UCSD-AML1 (cell line): Measurements from ENCODE around the gene EXOC4.
"Not testable (repeated sequence)": the region's sequence is repeated elsewhere in the genome, so short reads cannot be mapped to it uniquely, and the experiment has no call there.

Source experiments
- DNase-seq: peaks from one replicate; lab custom pipeline; 2025; ENCODE audit not compliant: unreplicated experiment; lab: John Stamatoyannopoulos, UW

Gene EXOC4

GRCh38 chr7:133957845-133958244 lies 705.0 kb downstream of the EXOC4 start:
- no peak for DNase-seq

DNA sequence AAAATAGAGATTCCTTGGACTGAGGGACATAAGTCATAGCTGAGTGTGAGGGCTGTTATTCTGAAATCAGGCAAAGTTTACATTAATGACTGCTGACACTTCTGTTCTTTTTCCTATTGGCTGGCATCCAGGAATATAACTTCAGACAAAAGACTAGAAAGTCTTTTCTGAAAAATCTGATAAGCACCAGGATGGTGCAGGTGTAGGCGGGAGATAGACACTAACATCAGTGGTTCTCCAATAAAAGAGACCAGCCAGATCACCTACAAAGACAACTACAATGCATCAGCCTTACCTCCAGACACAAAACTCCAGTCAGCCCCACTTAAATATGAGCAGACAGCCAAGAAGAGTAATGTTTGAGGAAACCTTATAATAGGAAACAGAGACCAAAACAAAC lies 705.9 kb downstream of the EXOC4 start:
- no peak for DNase-seq

GRCh38 chr7:133959505-133959904 lies 706.6 kb downstream of the EXOC4 start:
- DNase-seq: no peak

GRCh38 chr7:133961724-133962123 lies 708.8 kb downstream of the EXOC4 start:
- no peak for DNase-seq

GRCh38 chr7:133962646-133963045 lies 709.8 kb downstream of the EXOC4 start:
- DNase-seq: no peak

- DNase-seq: no peak
Measured at GRCh38 chr7:133963629-133964028, 710.8 kb downstream of the EXOC4 start.

- no peak for DNase-seq
Measured at GRCh38 chr7:133971625-133972024, 718.7 kb downstream of the EXOC4 start.

- no peak for DNase-seq
Measured at GRCh38 chr7:133973710-133974109, 720.8 kb downstream of the EXOC4 start.

DNA sequence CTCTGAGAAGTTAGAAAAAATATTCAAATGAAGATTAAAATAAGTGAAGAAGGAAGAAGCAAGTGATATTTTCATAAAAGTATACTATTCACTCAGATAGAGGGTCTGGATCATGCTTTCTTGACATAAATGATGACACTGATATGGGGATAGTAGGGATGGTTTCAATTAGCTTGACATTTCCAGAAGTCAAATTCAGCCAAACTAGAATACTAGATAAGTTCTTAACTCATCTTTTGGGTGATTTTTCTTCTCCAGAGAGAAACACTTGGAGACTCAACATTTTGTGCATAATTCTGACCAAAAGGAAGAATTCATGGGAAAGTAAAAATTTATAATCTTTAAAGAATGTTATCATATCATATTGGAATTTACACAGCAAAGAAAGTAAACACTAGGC lies 722.3 kb downstream of the EXOC4 start:
- no peak for DNase-seq

GRCh38 chr7:133976140-133976539 lies 723.3 kb downstream of the EXOC4 start:
- no peak for DNase-seq

DNA sequence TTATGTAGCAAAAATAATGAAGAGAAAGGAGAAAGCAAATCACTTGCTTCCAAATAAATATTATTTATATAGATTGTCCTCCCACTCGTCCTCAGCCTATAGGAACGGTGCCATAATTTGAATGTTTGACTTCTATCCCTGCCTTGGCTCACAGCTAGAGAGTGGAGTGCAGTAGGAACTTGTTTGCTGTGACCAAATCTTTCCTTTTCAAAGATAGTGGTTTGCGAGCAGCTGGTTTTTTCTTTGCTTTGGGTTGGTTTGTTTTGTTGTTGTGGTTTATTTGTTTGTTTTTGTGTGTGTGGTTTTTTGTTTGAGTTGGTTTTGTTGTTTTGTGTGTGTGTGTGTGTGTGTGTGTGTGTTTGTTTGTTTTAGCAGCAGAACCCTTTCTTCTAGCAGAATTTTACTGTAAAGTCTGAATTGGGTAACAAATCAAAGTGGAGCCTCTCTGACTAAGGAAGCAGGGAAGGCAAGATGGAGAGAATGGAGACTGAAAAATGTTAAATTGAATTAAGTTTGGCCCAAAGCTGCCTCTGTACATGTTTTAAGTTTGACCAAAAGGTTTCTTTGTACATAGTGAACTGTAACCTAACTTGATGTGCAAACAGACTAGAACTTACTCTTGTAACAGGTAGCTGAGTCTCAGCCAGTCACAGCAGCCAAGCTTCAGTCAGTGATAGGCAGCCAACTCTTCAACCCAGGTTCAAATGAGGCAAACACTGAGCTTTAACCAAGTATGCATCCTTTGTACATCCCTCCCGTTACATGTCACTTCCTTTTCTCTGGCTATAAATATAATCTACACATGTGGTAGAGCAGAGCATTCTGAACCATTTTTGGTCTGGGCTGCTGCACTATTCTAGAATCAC lies 724.8 kb downstream of the EXOC4 start:
- DNase-seq: no peak

GRCh38 chr7:133978502-133979295 lies 725.8 kb downstream of the EXOC4 start:
- DNase-seq: no peak

DNA sequence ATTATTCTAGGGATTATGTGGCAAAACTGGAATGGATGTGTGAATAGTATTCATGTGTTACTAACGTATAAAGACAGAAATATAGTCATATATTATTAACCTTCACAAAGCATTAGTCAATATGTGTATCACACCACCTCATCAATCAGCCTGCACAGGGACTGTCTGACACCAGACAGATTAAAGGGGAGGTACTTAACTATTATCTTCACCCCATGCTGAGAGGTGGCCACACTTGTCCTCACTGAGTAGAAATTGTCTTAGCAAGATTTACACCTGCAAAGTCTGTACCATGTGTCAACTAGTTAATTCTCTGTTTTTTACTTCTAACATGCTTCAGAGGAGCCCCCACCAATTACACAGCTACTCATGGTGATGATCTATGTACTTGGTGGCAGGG lies 727.9 kb downstream of the EXOC4 start:
- no peak for DNase-seq

DNA sequence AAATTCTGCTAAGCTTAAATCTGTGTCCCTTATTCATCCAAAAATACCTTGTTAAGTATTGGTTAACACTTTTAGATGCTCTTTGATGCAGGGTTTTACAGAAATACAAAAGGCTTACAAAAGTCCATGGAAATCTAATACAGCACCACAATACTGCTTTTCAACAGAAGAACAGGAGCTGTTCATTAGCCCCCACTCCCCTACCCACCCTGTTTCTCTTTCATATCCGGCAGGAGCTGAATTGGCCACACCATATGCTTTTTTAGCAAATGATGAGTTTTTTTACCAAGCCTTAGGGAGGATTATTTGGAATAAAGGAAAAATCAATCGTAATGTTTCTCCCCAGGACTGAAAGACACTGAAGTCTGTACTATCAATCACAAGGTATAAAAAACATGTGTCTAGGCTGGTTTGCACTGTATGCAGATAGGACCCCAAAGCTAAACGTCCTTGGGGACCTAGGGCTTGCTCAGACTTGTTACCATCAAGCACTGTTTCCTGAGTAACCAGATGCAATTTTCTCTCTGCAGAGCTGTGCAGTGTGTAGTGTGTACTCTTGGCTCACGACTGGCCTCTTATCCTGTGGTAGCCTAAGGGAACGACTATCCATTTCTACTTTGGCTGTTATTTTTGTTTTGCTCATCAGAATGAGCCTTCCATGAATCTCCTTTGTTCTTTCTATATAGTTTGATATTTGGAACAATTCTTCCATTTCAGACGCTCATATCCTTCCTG lies 731.0 kb downstream of the EXOC4 start:
- no peak for DNase-seq

- no peak for DNase-seq
Measured at GRCh38 chr7:133985300-133985699, 732.4 kb downstream of the EXOC4 start.

GRCh38 chr7:133987582-133987981 lies 734.7 kb downstream of the EXOC4 start:
- no peak for DNase-seq

DNA sequence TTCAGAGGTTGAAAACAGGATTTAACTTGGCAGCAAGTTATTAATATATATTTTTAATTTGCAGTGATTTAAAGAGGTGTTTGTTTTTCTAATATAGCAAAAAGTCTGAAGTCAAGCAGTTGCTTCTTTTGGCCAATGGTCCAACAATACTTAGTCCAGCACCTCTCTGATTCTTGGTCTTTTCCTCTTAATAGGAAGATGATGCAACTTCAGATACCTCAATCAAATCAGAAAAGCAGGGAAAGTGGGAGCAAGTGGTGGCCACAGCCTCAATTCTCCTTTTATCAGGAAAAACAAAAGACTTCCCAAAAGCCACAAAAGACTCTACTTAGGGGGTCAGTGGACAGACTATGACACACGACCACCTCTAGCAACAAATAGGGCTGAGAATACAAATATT lies 740.7 kb downstream of the EXOC4 start:
- DNase-seq: no peak

GRCh38 chr7:133994100-133994499 lies 741.2 kb downstream of the EXOC4 start:
- not testable (repeated sequence) for DNase-seq

DNA sequence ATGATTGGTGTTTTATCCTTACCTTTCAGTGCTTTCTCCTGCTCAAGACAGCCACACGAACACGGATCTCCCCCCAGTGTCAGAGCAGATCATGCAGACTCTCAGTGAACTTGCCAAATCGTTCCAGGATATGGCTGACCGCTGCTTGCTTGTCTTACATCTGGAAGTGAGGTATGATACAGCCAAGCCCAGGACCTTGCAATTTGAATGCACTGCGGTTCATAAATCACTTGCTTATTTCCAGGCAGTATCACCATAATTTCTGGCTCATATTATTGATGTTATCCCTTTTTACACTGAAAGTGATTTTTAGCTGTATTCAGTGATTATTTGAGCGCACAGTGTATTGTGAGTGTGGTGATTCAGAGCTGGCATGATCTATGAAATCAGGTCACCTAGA lies 744.6 kb downstream of the EXOC4 start:
- no peak for DNase-seq

DNA sequence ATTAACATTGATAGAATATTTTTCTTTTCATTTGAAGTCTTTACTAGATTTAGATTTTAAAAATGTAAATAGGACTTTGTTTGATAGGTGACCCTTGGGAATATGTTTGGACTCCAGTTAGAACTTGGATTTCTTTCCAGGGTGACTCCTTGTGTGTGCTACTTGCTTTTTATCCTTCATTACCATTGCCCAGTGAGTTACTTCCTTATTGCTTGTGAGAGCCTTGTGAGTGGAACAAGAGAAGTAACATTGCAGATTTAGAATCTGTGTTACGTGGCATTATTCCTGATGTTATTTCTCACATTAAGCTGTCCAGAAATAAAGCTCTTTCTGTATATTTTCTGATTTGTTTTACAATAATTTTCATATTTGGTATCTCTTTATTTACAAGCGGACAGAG lies 746.3 kb downstream of the EXOC4 start:
- no peak for DNase-seq

DNA sequence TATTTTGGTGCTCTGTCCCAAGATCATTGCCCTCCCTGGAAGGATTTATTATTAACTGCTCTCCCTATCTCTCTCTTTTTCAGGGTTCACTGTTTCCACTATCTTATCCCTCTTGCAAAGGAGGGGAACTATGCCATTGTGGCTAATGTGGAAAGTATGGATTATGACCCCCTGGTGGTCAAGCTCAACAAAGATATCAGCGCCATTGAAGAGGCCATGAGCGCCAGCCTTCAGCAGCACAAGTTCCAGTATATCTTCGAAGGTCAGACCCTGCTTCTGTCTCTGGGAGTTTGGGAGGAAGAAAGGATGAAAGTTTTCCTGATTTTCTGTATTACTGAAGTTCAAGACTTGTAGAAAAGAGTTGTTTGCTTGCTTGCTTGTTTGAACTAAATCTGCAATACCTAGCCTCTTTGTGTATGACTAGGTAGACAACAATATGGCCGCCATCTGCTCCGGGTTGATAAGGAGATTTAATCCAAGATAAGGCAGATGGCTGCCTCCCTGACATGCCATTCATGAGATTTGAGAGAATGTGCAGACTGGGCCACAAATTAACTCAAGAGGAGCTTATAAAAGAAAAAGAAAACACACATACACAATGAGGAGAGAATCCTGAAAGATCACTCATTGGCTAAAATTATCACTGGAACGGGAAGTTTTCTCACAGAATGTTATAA lies 752.1 kb downstream of the EXOC4 start:
- DNase-seq: no peak
